Activated T-helper 2 cell treated with anti-CD3 and anti-CD28 coated beads, Interferon-gamma antibody, Interleukin-2, Interleukin-4, amounts not matched to agents 10 μg/mL and 5 μg/mL and 100 μg/mL, durations not matched to agents 14 hours and 24 hours and 36 hours (primary cell): ENCODE results near the gene PRR36. TPM values are rescaled to one million over a fixed set of nuclear protein-coding genes. Genes with fewer than 3 reads are reported as not detected.

Experiments
- DNase-seq: peaks from one replicate; pipeline ENCODE4 v3.0.0; 2021; ENCODE audit warnings: low spot score
- H3K27ac Mint-ChIP-seq: one replicate; pipeline ENCODE4 v1.8.0; 2021; ENCODE audit warnings: mixed read lengths
- H3K27me3 Mint-ChIP-seq: one replicate; pipeline ENCODE4 v1.8.0; 2021; ENCODE audit warnings: low read depth, mixed read lengths
- H3K36me3 Mint-ChIP-seq: one replicate; pipeline ENCODE4 v1.8.0; 2021; ENCODE audit warnings: low read depth, mixed read lengths
- H3K4me1 Mint-ChIP-seq: one replicate; pipeline ENCODE4 v1.8.0; 2021; ENCODE audit warnings: low read depth, mixed read lengths
- H3K4me3 Mint-ChIP-seq: one replicate; pipeline ENCODE4 v1.8.0; 2021; ENCODE audit warnings: low read depth, mild to moderate bottlenecking, moderate library complexity, mixed read lengths
- H3K9me3 Mint-ChIP-seq: one replicate; pipeline ENCODE4 v1.8.0; 2021; ENCODE audit warnings: mixed read lengths
- intact Hi-C: fragments of 100-400 bp; cut with micrococcal nuclease; formaldehyde crosslinking; loops from one replicate; pipeline ENCODE4 v1.15.1; 2023
- total RNA-seq: library from RNA; stranded (reverse); gene quantifications from 2 replicates; pipeline ENCODE4 v1.2.3, GENCODE V29; 2022

The PRR36 gene
- total RNA-seq, 1 donor from 2014 or later: 0.05 TPM

- H3K9me3 Mint-ChIP-seq: no peaks in the 10 kb centered on the region
- no peak overlapping the region for H3K27ac Mint-ChIP-seq
- DNase-seq: peak; percentile 45
- peaks cover 26% of the 10 kb centered on the region for H3K27me3 Mint-ChIP-seq
- H3K4me1 Mint-ChIP-seq: peaks cover 15% of the 10 kb centered on the region
- intact Hi-C loops: no loop called here
- H3K36me3 Mint-ChIP-seq: peaks cover 14% of the 10 kb centered on the region
- peak overlapping the region; percentile 78 for H3K4me3 Mint-ChIP-seq
Measured at GRCh38 chr19:7917267-7918061, 43.3 kb upstream of the PRR36 start.

GRCh38 chr19:7916955-7917266, 42.7 kb upstream of the PRR36 start:
- H3K9me3 Mint-ChIP-seq: no peaks in the 10 kb centered on the region
- no peak overlapping the region for H3K27ac Mint-ChIP-seq
- DNase-seq: no peak
- H3K4me1 Mint-ChIP-seq: peaks cover 15% of the 10 kb centered on the region
- peak overlapping the region; percentile 78 for H3K4me3 Mint-ChIP-seq
- intact Hi-C loops: no loop called here
- peaks cover 26% of the 10 kb centered on the region for H3K27me3 Mint-ChIP-seq
- H3K36me3 Mint-ChIP-seq: peaks cover 12% of the 10 kb centered on the region

DNA sequence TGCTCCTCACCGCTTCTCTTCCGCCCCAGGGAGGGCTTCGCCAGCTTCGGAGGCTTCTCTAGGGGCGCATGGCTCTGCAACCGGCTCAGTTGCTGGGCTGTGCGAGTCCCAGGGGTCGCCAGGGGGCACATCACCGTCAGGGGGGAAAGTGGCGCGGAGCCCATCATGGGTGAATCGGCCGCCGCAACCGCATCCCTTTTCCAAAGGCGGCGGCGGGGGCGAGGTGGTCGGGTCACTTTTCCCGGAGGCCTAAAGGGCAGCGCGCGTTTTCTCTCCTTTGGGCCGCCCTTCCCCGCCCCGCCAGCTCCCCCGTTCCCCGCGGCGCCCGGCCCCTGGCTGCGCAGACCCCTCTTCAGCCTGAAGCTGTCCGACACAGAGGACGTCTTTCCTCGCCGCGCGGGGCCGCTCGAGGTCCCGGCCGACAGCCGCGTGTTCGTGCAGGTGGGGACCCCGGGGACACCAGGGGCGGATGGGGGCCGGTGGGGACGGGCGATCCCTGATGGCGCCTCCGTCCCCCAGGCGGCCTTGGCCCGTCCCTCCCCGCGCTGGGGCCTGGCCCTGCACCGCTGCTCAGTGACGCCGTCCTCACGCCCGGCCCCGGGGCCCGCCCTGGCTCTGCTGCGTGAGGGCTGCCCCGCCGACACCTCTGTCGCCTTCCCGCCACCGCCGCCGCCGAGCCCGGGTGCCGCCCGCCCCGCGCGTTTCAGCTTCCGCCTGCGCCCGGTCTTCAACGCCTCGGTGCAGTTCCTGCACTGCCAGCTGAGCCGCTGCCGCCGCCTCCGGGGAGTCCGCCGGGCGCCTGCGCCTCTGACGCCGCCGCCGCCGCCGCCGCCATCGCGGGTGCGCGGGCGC, 42.1 kb upstream of the PRR36 start:
- Mint-ChIP-seq H3K27me3 (peaks cover 26% of the 10 kb centered on the region), H3K27ac (no peak overlapping the region), H3K9me3 (no peaks in the 10 kb centered on the region), H3K4me1 (peaks cover 15% of the 10 kb centered on the region), H3K4me3 (peak overlapping the region; percentile 78), H3K36me3 (peaks cover 16% of the 10 kb centered on the region)
- DNase-seq: peak; percentile 73
- intact Hi-C loops: no loop called here

- H3K27ac Mint-ChIP-seq: no peak overlapping the region
- DNase-seq: no peak
- peaks cover 12% of the 10 kb centered on the region for H3K4me1 Mint-ChIP-seq
- H3K36me3 Mint-ChIP-seq: peaks cover 23% of the 10 kb centered on the region
- H3K4me3 Mint-ChIP-seq: peak overlapping the region; percentile 64
- intact Hi-C loops: no loop called here
- H3K27me3 Mint-ChIP-seq: peaks cover 26% of the 10 kb centered on the region
- H3K9me3 Mint-ChIP-seq: no peaks in the 10 kb centered on the region
Measured at GRCh38 chr19:7915250-7916102, 41.3 kb upstream of the PRR36 start.

DNA sequence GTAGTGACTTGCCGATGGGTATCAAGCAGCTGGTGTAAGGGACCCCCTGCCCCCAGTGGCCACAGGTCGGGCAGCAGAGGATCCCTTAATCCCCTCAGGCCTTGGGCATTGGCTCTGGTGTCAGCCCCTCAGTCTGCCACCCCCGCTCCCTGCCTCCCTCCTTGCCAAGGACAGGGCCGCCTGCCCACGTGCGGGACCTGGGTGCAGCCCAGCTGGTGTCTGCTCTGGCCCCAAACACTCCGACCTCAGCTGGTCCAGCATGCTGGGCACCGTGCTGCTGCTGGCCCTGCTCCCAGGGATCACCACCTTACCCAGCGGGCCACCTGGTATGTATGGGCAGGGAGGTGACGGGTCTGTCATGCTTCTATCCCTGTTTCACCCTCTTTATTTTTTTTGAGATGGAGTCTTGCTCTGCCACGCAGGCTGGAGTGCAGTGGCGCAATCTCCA, 40.4 kb upstream of the PRR36 start, which contains the start of gene TGFBR3L:
Gene TGFBR3L, plus strand, starts transcription at position 233 of the 448 bp plus-strand sequence.
- H3K36me3 Mint-ChIP-seq: peaks cover 23% of the 10 kb centered on the region
- intact Hi-C loops: no loop called here
- H3K4me3 Mint-ChIP-seq: peak within 1 kb of the TSS; percentile 64
- peaks cover 7% of the 10 kb centered on the region for H3K4me1 Mint-ChIP-seq
- no peak within 1 kb of the TSS for H3K27ac Mint-ChIP-seq
- H3K27me3 Mint-ChIP-seq: peaks cover 24% of the 10 kb centered on the region
- H3K9me3 Mint-ChIP-seq: no peaks in the 10 kb centered on the region
- no peak for DNase-seq

DNA sequence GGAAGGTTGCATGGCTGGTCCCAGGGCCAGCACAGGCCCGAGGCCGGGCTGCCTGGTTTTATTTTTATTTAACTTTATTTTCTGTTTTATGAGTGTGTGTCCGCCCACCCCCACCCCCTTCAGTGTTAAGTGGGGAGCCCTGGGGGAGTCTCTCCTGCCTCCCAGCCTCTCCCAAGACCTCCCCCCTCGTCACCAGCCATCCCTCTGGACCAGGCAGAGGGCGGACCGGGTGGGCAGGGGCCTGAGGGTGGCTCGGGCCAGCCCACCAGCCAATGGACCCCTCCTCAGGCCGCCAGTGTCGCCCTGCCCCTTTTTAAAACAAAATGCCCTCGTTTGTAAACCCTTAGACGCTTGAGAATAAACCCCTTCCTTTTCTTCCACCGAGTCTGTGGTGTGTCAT, 39.9 kb upstream of the PRR36 start:
- Mint-ChIP-seq H3K4me1 (peaks cover 6% of the 10 kb centered on the region), H3K36me3 (peaks cover 23% of the 10 kb centered on the region), H3K9me3 (no peaks in the 10 kb centered on the region), H3K27me3 (peaks cover 22% of the 10 kb centered on the region), H3K4me3 (no peak overlapping the region), H3K27ac (no peak overlapping the region)
- DNase-seq: no peak
- intact Hi-C loops: no loop called here

DNA sequence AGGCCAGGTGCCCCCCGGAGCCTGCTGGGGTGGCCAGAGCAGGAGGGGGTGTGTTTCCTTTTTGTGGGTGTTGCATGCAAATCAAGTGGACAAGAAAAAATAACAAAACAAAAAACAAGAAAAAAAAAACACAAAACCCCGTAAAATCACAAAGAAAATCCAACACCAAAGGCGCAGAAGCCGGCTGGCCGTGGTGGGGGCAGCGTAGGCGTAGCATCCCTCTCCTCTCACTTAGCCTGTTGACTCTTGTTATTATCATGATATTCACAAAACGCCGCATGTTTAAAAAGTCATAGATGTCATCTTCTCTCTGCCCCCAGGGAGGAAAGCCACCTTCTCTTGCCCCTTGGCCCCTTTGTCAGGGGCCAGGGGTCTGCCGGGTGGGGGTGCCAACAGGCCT, 39.5 kb upstream of the PRR36 start:
- Mint-ChIP-seq H3K27me3 (peaks cover 22% of the 10 kb centered on the region), H3K27ac (no peak overlapping the region), H3K9me3 (no peaks in the 10 kb centered on the region), H3K36me3 (peaks cover 23% of the 10 kb centered on the region), H3K4me3 (no peak overlapping the region), H3K4me1 (peaks cover 6% of the 10 kb centered on the region)
- no peak for DNase-seq
- intact Hi-C loops: no loop called here

- no peak overlapping the region for H3K4me3 Mint-ChIP-seq
- intact Hi-C loops: no loop called here
- H3K9me3 Mint-ChIP-seq: no peaks in the 10 kb centered on the region
- no peak overlapping the region for H3K27ac Mint-ChIP-seq
- H3K27me3 Mint-ChIP-seq: peaks cover 15% of the 10 kb centered on the region
- peaks cover 23% of the 10 kb centered on the region for H3K36me3 Mint-ChIP-seq
- no peak for DNase-seq
- peaks cover 3% of the 10 kb centered on the region for H3K4me1 Mint-ChIP-seq
Measured at GRCh38 chr19:7912697-7913564, 38.7 kb upstream of the PRR36 start.

- peaks cover 23% of the 10 kb centered on the region for H3K36me3 Mint-ChIP-seq
- H3K27me3 Mint-ChIP-seq: peaks cover 14% of the 10 kb centered on the region
- intact Hi-C loops: no loop called here
- H3K4me1 Mint-ChIP-seq: peaks cover 2% of the 10 kb centered on the region
- no peaks in the 10 kb centered on the region for H3K9me3 Mint-ChIP-seq
- no peak overlapping the region for H3K4me3 Mint-ChIP-seq
- no peak overlapping the region for H3K27ac Mint-ChIP-seq
- DNase-seq: no peak
Measured at GRCh38 chr19:7912144-7912696, 38.0 kb upstream of the PRR36 start.

GRCh38 chr19:7911508-7912143, 37.4 kb upstream of the PRR36 start:
- Mint-ChIP-seq H3K4me1 (peaks cover 2% of the 10 kb centered on the region), H3K27ac (no peak overlapping the region), H3K4me3 (no peak overlapping the region), H3K27me3 (peaks cover 11% of the 10 kb centered on the region), H3K36me3 (peaks cover 23% of the 10 kb centered on the region), H3K9me3 (no peaks in the 10 kb centered on the region)
- no peak for DNase-seq
- intact Hi-C loops: no loop called here

GRCh38 chr19:7910321-7911161, 36.4 kb upstream of the PRR36 start:
- DNase-seq: no peak
- intact Hi-C loops: no loop called here
- H3K36me3 Mint-ChIP-seq: peaks cover 30% of the 10 kb centered on the region

More at GRCh38 chr19:7910321-7911161, 36.4 kb upstream of the PRR36 start:
- Mint-ChIP-seq H3K9me3 (no peaks in the 10 kb centered on the region), H3K27ac (no peak overlapping the region), H3K4me3 (no peak overlapping the region), H3K4me1 (peaks cover 2% of the 10 kb centered on the region), H3K27me3 (peaks cover 6% of the 10 kb centered on the region)
